Upper lobe of left lung (tissue), 6 donors: ENCODE data around the gene LSM12. TPM values are rescaled to one million over a fixed set of nuclear protein-coding genes. Genes with fewer than 3 reads are reported as not detected.
"Not testable (repeated sequence)": the region's sequence is repeated elsewhere in the genome, so short reads cannot be mapped to it uniquely, and the experiment has no call there.

Source experiments
- ATAC-seq, 2 donors: fragments of 200-7000 bp; cut with Tn5 transposase; one replicate each; pipeline ENCODE4 v1.9.1; 2022; ENCODE audit warnings: mild to moderate bottlenecking in 2 of 2, moderate library complexity in 2 of 2; ENCODE audit not compliant: low FRiP score in 2 of 2
- DNase-seq, 2 donors: peaks; one replicate each; pipeline ENCODE4 v3.0.0-alpha.2; 2019 to 2020
- H3K27ac ChIP-seq, 4 donors: fragments of 200-600 bp; sonication (generic); one replicate each; pipeline ENCODE4 v1.5.1; 2016 to 2019
- H3K27me3 ChIP-seq, 4 donors: fragments of 200-600 bp; sonication (generic); one replicate each; pipeline ENCODE4 v1.5.1; 2017 to 2019
- H3K36me3 ChIP-seq, 4 donors: fragments of 200-600 bp; sonication (generic); one replicate each; pipeline ENCODE4 v1.5.1; 2016 to 2019
- H3K4me1 ChIP-seq, 4 donors: fragments of 200-600 bp; sonication (generic); one replicate each; pipeline ENCODE4 v1.5.1; 2018 to 2019
- H3K4me3 ChIP-seq, 4 donors: fragments of 200-600 bp; sonication (generic); one replicate each; pipeline ENCODE4 v1.5.1; 2017 to 2019; ENCODE audit warnings: mild to moderate bottlenecking in 2 of 4, moderate library complexity in 1 of 4
- H3K9me3 ChIP-seq, 4 donors: fragments of 200-600 bp; sonication (generic); one replicate each; pipeline ENCODE4 v1.5.1; 2018 to 2019
- CTCF ChIP-seq, 6 experiments: fragments of 450-650 bp in 4 of 6; fragments of 200-600 bp in 2 of 6; sonication (generic) in 2 of 6; IDR thresholded peaks; one replicate each; pipeline ENCODE4 v1.5.1; 2016 to 2019; ENCODE audit warnings: antibody characterized with exemption in 6 of 6
- EP300 ChIP-seq, 4 donors: sonication (generic); formaldehyde crosslinking; IDR thresholded peaks; one replicate each; pipeline ENCODE4 v1.5.1; 2017; ENCODE audit warnings: antibody characterized with exemption in 4 of 4, control low read depth in 2 of 4
- POLR2A ChIP-seq, 4 donors: fragments of 450-650 bp; IDR thresholded peaks; one replicate each; pipeline ENCODE4 v1.5.1; 2016 to 2017; ENCODE audit warnings: antibody characterized with exemption in 4 of 4, mild to moderate bottlenecking in 2 of 4
- POLR2AphosphoS5 ChIP-seq, 2 donors: sonication (generic); formaldehyde crosslinking; IDR thresholded peaks; one replicate each; pipeline ENCODE4 v1.5.1; 2017; ENCODE audit warnings: antibody characterized with exemption in 2 of 2
- WGBS, 2 donors: methylation state at CpG; one replicate each; pipeline ENCODE4 v1.1.5; 2017 to 2018; 5-methylcytosine and 5-hydroxymethylcytosine counted together
- total RNA-seq, 6 donors: library from RNA; depleted of rRNA in 4 of 6; stranded (reverse); fragments of >200 nt in 4 of 6; gene quantifications; one replicate each; pipeline versions ENCODE4 v1.1.0 to v1.2.1, GENCODE V29; 2016 to 2021
- donor health status: DM: no; HTN: no; CAD: no; lungs with moderate emphysema.
- donor health status: DM: no; HTN: yes; CAD: no; lungs with severe emphysema.

The LSM12 gene
- total RNA-seq, 6 donors from 2014 or later: 14.8 to 38.3 (median 33.6) TPM

- ATAC-seq: no peak
- 78 to 86% methylated on average over 2 to 6 of the region's 6 CpGs for WGBS, 2 donors
- H3K27ac ChIP-seq: no peak overlapping the region
- no peak overlapping the region for H3K4me3 ChIP-seq
- H3K27me3 ChIP-seq: peaks cover 0 to 18% (median 14%) of the 10 kb centered on the region in 4 donors
- DNase-seq: no peak
- H3K36me3 ChIP-seq: no peaks in the 10 kb centered on the region
- no peaks in the 10 kb centered on the region for H3K9me3 ChIP-seq
- TF ChIP-seq POLR2A (IDR thresholded peaks at IDR 0.05): no peak
- TF ChIP-seq CTCF (IDR thresholded peaks at IDR 0.05): no peak
- TF ChIP-seq EP300 (IDR thresholded peaks at IDR 0.05): no peak
- TF ChIP-seq POLR2AphosphoS5 (IDR thresholded peaks at IDR 0.05): no peak
- peaks cover 11 to 19% (median 17%) of the 10 kb centered on the region in 4 donors for H3K4me1 ChIP-seq
Observed at GRCh38 chr17:44000871-44001460, 65.5 kb downstream of the LSM12 start.

GRCh38 chr17:44000141-44000860 lies 66.2 kb downstream of the LSM12 start:
- WGBS, 2 donors: 85% methylated on average over 12 of the region's 12 CpGs
- Histone ChIP-seq H3K27me3 (peaks cover 0 to 14% (median 9%) of the 10 kb centered on the region in 4 donors), H3K27ac (no peak overlapping the region), H3K36me3 (no peaks in the 10 kb centered on the region), H3K4me1 (peaks cover 5 to 12% (median 10%) of the 10 kb centered on the region in 4 donors), H3K4me3 (no peak overlapping the region), H3K9me3 (no peaks in the 10 kb centered on the region)
- DNase-seq: no peak
- TF ChIP-seq POLR2A (IDR thresholded peaks at IDR 0.05) (no peak), EP300 (IDR thresholded peaks at IDR 0.05) (no peak), CTCF (IDR thresholded peaks at IDR 0.05) (no peak), POLR2AphosphoS5 (IDR thresholded peaks at IDR 0.05) (no peak)
- no peak for ATAC-seq

GRCh38 chr17:43999024-43999423 lies 67.4 kb downstream of the LSM12 start:
- WGBS, 2 donors: 83 to 85% methylated on average over 4 of the region's 4 CpGs
- Histone ChIP-seq H3K27ac (no peak overlapping the region), H3K4me1 (peaks cover 8 to 11% (median 10%) of the 10 kb centered on the region in 4 donors)

GRCh38 chr17:43998552-43998951 lies 67.9 kb downstream of the LSM12 start:
- Histone ChIP-seq H3K9me3 (no peaks in the 10 kb centered on the region), H3K36me3 (no peaks in the 10 kb centered on the region), H3K4me3 (no peak overlapping the region), H3K27me3 (peaks cover 0 to 4% (median 2%) of the 10 kb centered on the region in 4 donors), H3K27ac (no peak overlapping the region), H3K4me1 (peaks cover 8 to 11% (median 10%) of the 10 kb centered on the region in 4 donors)
- TF ChIP-seq POLR2AphosphoS5 (IDR thresholded peaks at IDR 0.05) (no peak), CTCF (IDR thresholded peaks at IDR 0.05) (no peak), EP300 (IDR thresholded peaks at IDR 0.05) (no peak), POLR2A (IDR thresholded peaks at IDR 0.05) (no peak)
- 77 to 85% methylated on average over 3 of the region's 3 CpGs for WGBS, 2 donors
- ATAC-seq: no peak
- DNase-seq: no peak

More at GRCh38 chr17:43999024-43999423, 67.4 kb downstream of the LSM12 start:
- TF ChIP-seq POLR2A (IDR thresholded peaks at IDR 0.05): no peak
- TF ChIP-seq CTCF (IDR thresholded peaks at IDR 0.05): no peak
- H3K9me3 ChIP-seq: no peaks in the 10 kb centered on the region
- DNase-seq: no peak
- H3K36me3 ChIP-seq: no peaks in the 10 kb centered on the region
- no peak overlapping the region for H3K4me3 ChIP-seq
- H3K27me3 ChIP-seq: peaks cover 1 to 4% (median 2%) of the 10 kb centered on the region in 4 donors
- no peak for ATAC-seq

- not testable (repeated sequence) for ATAC-seq, H3K36me3 ChIP-seq, H3K27ac ChIP-seq, H3K4me3 ChIP-seq, H3K9me3 ChIP-seq, H3K27me3 ChIP-seq
- peak in 1 of 2 donors; percentile 85 for DNase-seq
- 52 to 70% methylated on average over 5 of the region's 5 CpGs for WGBS, 2 donors
- H3K4me1 ChIP-seq: peaks cover 8 to 11% (median 10%) of the 10 kb centered on the region in 4 donors
Observed at GRCh38 chr17:43997180-43997579, 69.3 kb downstream of the LSM12 start.
